ENCODE data around the gene SMC1A. TPM values are rescaled to one million over a fixed set of nuclear protein-coding genes. Genes with fewer than 3 reads are reported as not detected.

SMC1A gene
- total and polyA plus RNA-seq, 2 of the 8 experiments (the other 6 are each of a cell fraction or from before 2014, with no cell fraction given) = 22.2 to 98.1 TPM

DNA sequence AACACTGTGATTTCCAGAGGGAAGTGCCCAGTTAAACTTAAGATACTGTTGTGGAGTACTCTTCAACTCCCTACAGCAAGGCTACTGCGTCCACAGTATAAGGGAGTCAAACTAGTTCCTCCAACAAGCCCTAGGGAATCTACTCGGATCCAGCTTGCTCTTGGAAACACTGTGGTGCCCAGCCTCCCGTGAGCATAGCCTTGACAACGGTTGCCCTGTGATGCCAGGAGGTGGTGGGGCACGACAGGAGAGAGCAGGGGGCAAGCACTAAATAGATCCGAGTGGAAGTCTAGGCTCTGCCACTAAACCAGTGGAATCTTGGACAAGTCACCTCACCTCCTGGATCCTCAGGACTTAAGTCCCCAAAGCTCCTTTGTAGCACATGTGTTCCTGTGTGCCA is 45.6 kb downstream of the SMC1A start:
- no peak overlapping the region for H4K5ac ChIP-seq (ENCODE audit: insufficient read length, low read depth, low read length)
- no peak overlapping the region for H3K9ac ChIP-seq (replicated peaks in 1 of 4; ENCODE audit: extremely low read depth in 1 of 4, low read depth in 3 of 4, low read length in 3 of 4)
- H2BK12ac ChIP-seq (ENCODE audit: low read depth, low read length) = no peak overlapping the region
- no peak overlapping the region for H2BK5ac ChIP-seq (ENCODE audit: low read depth, low read length)
- no peak overlapping the region for H2BK15ac ChIP-seq (ENCODE audit: low read length)
- H3K79me2 ChIP-seq (ENCODE audit: control insufficient read depth in 1 of 2, insufficient read depth in 2 of 2, low read length in 2 of 2) = no peaks in the 10 kb centered on the region
- no peak overlapping the region for H3K4ac ChIP-seq (replicated peaks; ENCODE audit: insufficient read length, low read depth, low read length)
- H3K27me3 ChIP-seq (replicated peaks in 1 of 4; ENCODE audit: control insufficient read depth in 3 of 4, extremely low read depth in 1 of 4, insufficient read depth in 3 of 4, low read length in 3 of 4) = no peaks in the 10 kb centered on the region
- no peak overlapping the region for H4K91ac ChIP-seq (replicated peaks; ENCODE audit: insufficient read length, low read length)
- no peaks in the 10 kb centered on the region for H3K4me1 ChIP-seq (replicated peaks in 1 of 4; ENCODE audit: control insufficient read depth in 3 of 4, insufficient read depth in 4 of 4, low read length in 3 of 4)
- H3K23me2 ChIP-seq (ENCODE audit: low read depth, low read length) = no peaks in the 10 kb centered on the region
- FAIRE-seq (no peak), DNase-seq (ENCODE audit: low read depth in 1 of 2, low spot score in 2 of 2) (no peak)
- no peak overlapping the region for H3K4me2 ChIP-seq (ENCODE audit: insufficient read depth in 1 of 2, low read depth in 2 of 2, low read length in 2 of 2)
- no peak overlapping the region for H3K14ac ChIP-seq (ENCODE audit: insufficient read length)
- H4K20me1 ChIP-seq (replicated peaks in 1 of 2; ENCODE audit: control insufficient read depth in 1 of 2, insufficient read depth in 2 of 2, low read length in 2 of 2) = peaks cover 0 to 1% of the 10 kb centered on the region in 2 experiments
- no peak overlapping the region for H2BK120ac ChIP-seq (replicated peaks; ENCODE audit: low read depth, low read length)
- 88% methylated on average over 6 of the region's 6 CpGs; no CpG with 5 or more reads in 1 of the 2 experiments for WGBS, 2 experiments (ENCODE audit: extremely low coverage in 1 of 2, insufficient coverage in 1 of 2, insufficient read length in 1 of 2, insufficient replicate concordance in 2 of 2, low coverage in 1 of 2, low lambda C conversion rate in 2 of 2, missing lambda C conversion rate in 1 of 2)
- no peak overlapping the region for H2AK5ac ChIP-seq (ENCODE audit: low read depth, low read length)
- H4K8ac ChIP-seq (ENCODE audit: extremely low read depth, insufficient read depth, low read length) = no peak overlapping the region
- no peak overlapping the region for H3K27ac ChIP-seq (ENCODE audit: low read depth, low read length)
- no peak overlapping the region for H3K4me3 ChIP-seq (ENCODE audit: extremely low read depth in 1 of 4, insufficient read depth in 2 of 4, low read depth in 3 of 4, low read length in 4 of 4)
- H3K18ac ChIP-seq (ENCODE audit: extremely low read depth, low read length) = no peak overlapping the region
- no peak overlapping the region for H3K56ac ChIP-seq (replicated peaks; ENCODE audit: insufficient read length, low read depth, low read length)
- H3K36me3 ChIP-seq (ENCODE audit: control insufficient read depth in 2 of 4, insufficient read depth in 4 of 4, low read length in 3 of 4) = peaks cover 4 to 29% (median 17%) of the 10 kb centered on the region in 4 experiments; a peak in 6 of 8 replicates
- CTCF ChIA-PET (ENCODE audit: partially characterized antibody) = interaction anchor here (1.3 to 4.6 kb wide), 3 partner anchors 56 to 83 kb away, joined by 3 to 31 read pairs (median 4); no protein-coding TSS in a partner anchor
- no peak overlapping the region for H2BK20ac ChIP-seq (ENCODE audit: low read length)
- no peaks in the 10 kb centered on the region for H3K79me1 ChIP-seq (ENCODE audit: low read depth, low read length)
- POLR2A ChIA-PET (ENCODE audit: partially characterized antibody) = interaction anchor here (0.9 to 2.4 kb wide), 4 partner anchors 24 to 62 kb away, joined by 3 to 5 read pairs (median 3); partner anchors contain the start of genes RIBC1 and SMC1A
- no peak overlapping the region for H2AFZ ChIP-seq (ENCODE audit: low read length)
- H3K9me3 ChIP-seq (ENCODE audit: insufficient read depth in 2 of 2, low read depth in 1 of 2, low read length in 1 of 2) = no peaks in the 10 kb centered on the region
- no peak overlapping the region for H3K23ac ChIP-seq (ENCODE audit: insufficient read length)
- TF ChIP-seq TAF1 (IDR thresholded peaks at IDR 0.05; ENCODE audit: low read depth, low read length) (no peak), KDM5A (IDR thresholded peaks at IDR 0.05; ENCODE audit: low read length) (no peak), EGR1 (IDR thresholded peaks at IDR 0.05; ENCODE audit: borderline replicate concordance, low read depth, low read length) (no peak), SIN3A (conservative IDR thresholded peaks at IDR 0.05 in 1 of 2, IDR thresholded peaks at IDR 0.05 in 1 of 2; ENCODE audit: low read depth in 1 of 2, low read length in 2 of 2) (no peak), RFX5 (IDR thresholded peaks at IDR 0.05; ENCODE audit: borderline replicate concordance, low read depth, low read length) (no peak), SAP30 (IDR thresholded peaks at IDR 0.05; ENCODE audit: insufficient read depth, insufficient replicate concordance, low read length) (no peak), KDM1A (IDR thresholded peaks at IDR 0.05; ENCODE audit: borderline replicate concordance, low read length) (no peak), CHD1 (IDR thresholded peaks at IDR 0.05; ENCODE audit: low read depth, low read length) (no peak), RNF2 (IDR thresholded peaks at IDR 0.05; ENCODE audit: borderline replicate concordance, low read depth, low read length, missing control alignments, poor library complexity, severe bottlenecking) (no peak), RBBP5 (IDR thresholded peaks at IDR 0.05; ENCODE audit: borderline replicate concordance, low read depth, low read length) (no peak), POU5F1 (IDR thresholded peaks at IDR 0.05; ENCODE audit: low read depth, low read length) (no peak), GABPA (IDR thresholded peaks at IDR 0.05; ENCODE audit: borderline replicate concordance, insufficient read depth, low read length) (no peak), ZNF274 (IDR thresholded peaks at IDR 0.05; ENCODE audit: borderline replicate concordance, extremely low read depth, low read length) (no peak)
